Sigmoid colon (tissue), 7 donors: Measurements from ENCODE around the gene VPS33B. TPM values are rescaled to one million over a fixed set of nuclear protein-coding genes. Genes with fewer than 3 reads are reported as not detected.

Experiments
- DNase-seq: peaks from one replicate; pipeline ENCODE4 v3.0.0-alpha.2; 2019
- H3K27ac ChIP-seq, 4 donors: fragments of 200-600 bp; sonication (generic); one replicate each; pipeline ENCODE4 v1.5.1; 2016 to 2019; ENCODE audit warnings: mild to moderate bottlenecking in 1 of 4
- H3K27me3 ChIP-seq, 3 donors: fragments of 200-600 bp; sonication (generic); one replicate each; pipeline ENCODE4 v1.5.1; 2019; ENCODE audit warnings: mild to moderate bottlenecking in 1 of 3
- H3K36me3 ChIP-seq, 4 donors: fragments of 200-600 bp; sonication (generic); one replicate each; pipeline ENCODE4 v1.5.1; 2016 to 2019
- H3K4me1 ChIP-seq, 4 donors: fragments of 200-600 bp; sonication (generic); one replicate each; pipeline ENCODE4 v1.5.1; 2017 to 2019
- H3K4me3 ChIP-seq, 4 donors: fragments of 200-600 bp; sonication (generic); one replicate each; pipeline ENCODE4 v1.5.1; 2017 to 2019; ENCODE audit warnings: mild to moderate bottlenecking in 2 of 4, moderate library complexity in 1 of 4
- H3K9me3 ChIP-seq, 4 donors: fragments of 200-600 bp in 3 of 4; sonication (generic) in 3 of 4; one replicate each; pipeline versions ENCODE4 v1.5.1 to v1.6.1; 2013 to 2019
- EP300 ChIP-seq, 4 donors: sonication (generic); formaldehyde crosslinking; IDR thresholded peaks; one replicate each; pipeline ENCODE4 v1.6.1; 2017; ENCODE audit warnings: antibody characterized with exemption in 4 of 4
- POLR2A ChIP-seq, 2 donors: fragments of 450-650 bp; IDR thresholded peaks; one replicate each; pipeline ENCODE4 v1.6.1; 2016; ENCODE audit warnings: antibody characterized with exemption in 2 of 2, mild to moderate bottlenecking in 2 of 2, moderate library complexity in 2 of 2
- POLR2AphosphoS5 ChIP-seq, 4 donors: sonication (generic); formaldehyde crosslinking; IDR thresholded peaks; one replicate each; pipeline ENCODE4 v1.6.1; 2017; ENCODE audit warnings: antibody characterized with exemption in 4 of 4
- WGBS, 2 donors: extraction: QIAGEN DNeasy Blood & Tissue Kit; methylation state at CpG; one replicate each; pipeline ENCODE4 v1.1.7; 2013; 5-methylcytosine and 5-hydroxymethylcytosine counted together
- intact Hi-C: fragments of 100-400 bp; cut with DNase I; formaldehyde crosslinking; loops from one replicate; pipeline ENCODE4 v1.15.1; 2023
- polyA plus RNA-seq, 3 donors: library from polyadenylated mRNA; stranded (reverse); fragments of 200-250 nt; gene quantifications; one replicate each; pipeline ENCODE4 v1.2.3, GENCODE V29; 2013
- total RNA-seq, 4 donors: library from RNA; depleted of rRNA; stranded (reverse); fragments of >200 nt; gene quantifications; one replicate each; pipeline ENCODE4 v1.1.0, GENCODE V29; 2016
- TF ChIP-seq, protein P1 (sequence below), 4 experiments: fragments of 450-650 bp in 3 of 4; fragments of 200-600 bp in 1 of 4; IDR thresholded peaks; one replicate each; pipeline ENCODE4 v1.5.1; 2016 to 2019; ENCODE audit warnings: antibody characterized with exemption in 4 of 4, mild to moderate bottlenecking in 3 of 4, moderate library complexity in 2 of 4
- donor health status: healthy with polysubstance abuse.
- donor health status: Bipolar disorder and iron deficiency.
- donor health status: healthy.

VPS33B gene
- total and polyA plus RNA-seq, 7 donors: 6.6 to 13.4 (median 8.3) TPM

- H3K27me3 ChIP-seq: peaks cover 0 to 8% (median 0%) of the 10 kb centered on the region in 3 donors
- intact Hi-C loops: no loop called here
- 87 to 90% methylated on average over 2 of the region's 2 CpGs for WGBS, 2 donors
Measured at GRCh38 chr15:91068436-91068835, 46.0 kb upstream of the VPS33B start.

DNA sequence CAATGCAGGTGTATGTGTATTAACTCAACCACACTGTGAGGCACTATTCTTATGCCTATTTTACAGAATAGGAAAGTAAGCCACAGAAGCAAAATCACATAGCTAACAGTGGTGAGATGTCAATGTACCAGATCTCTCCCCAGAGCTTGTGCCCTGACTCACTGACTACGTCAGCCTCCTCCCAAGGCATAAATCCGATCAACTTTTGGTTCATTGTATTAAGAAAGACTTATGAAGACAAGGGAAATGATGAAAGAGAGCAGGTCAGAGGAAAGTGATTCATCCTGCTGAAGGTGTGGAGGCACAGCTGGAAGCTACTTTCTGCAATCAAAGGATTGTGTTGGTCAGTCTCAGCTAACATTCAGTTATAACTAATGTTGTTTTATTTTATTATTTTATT, 44.6 kb upstream of the VPS33B start:
- intact Hi-C loops: no loop called here
- no peak for DNase-seq
- TF ChIP-seq POLR2AphosphoS5 (IDR thresholded peaks at IDR 0.05) (no peak), EP300 (IDR thresholded peaks at IDR 0.05) (no peak), POLR2A (IDR thresholded peaks at IDR 0.05) (no peak)
- TF ChIP-seq, protein P1, sequence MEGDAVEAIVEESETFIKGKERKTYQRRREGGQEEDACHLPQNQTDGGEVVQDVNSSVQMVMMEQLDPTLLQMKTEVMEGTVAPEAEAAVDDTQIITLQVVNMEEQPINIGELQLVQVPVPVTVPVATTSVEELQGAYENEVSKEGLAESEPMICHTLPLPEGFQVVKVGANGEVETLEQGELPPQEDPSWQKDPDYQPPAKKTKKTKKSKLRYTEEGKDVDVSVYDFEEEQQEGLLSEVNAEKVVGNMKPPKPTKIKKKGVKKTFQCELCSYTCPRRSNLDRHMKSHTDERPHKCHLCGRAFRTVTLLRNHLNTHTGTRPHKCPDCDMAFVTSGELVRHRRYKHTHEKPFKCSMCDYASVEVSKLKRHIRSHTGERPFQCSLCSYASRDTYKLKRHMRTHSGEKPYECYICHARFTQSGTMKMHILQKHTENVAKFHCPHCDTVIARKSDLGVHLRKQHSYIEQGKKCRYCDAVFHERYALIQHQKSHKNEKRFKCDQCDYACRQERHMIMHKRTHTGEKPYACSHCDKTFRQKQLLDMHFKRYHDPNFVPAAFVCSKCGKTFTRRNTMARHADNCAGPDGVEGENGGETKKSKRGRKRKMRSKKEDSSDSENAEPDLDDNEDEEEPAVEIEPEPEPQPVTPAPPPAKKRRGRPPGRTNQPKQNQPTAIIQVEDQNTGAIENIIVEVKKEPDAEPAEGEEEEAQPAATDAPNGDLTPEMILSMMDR (IDR thresholded peaks at IDR 0.05): no peak
- Histone ChIP-seq H3K27ac (no peak overlapping the region), H3K4me1 (no peaks in the 10 kb centered on the region), H3K9me3 (no peaks in the 10 kb centered on the region), H3K27me3 (peaks cover 0 to 8% (median 0%) of the 10 kb centered on the region in 3 donors), H3K4me3 (no peak overlapping the region), H3K36me3 (no peaks in the 10 kb centered on the region)
- WGBS, 2 donors: 91 to 92% methylated on average over 2 of the region's 2 CpGs

More at GRCh38 chr15:91068436-91068835, 46.0 kb upstream of the VPS33B start:
- Histone ChIP-seq H3K36me3 (no peaks in the 10 kb centered on the region), H3K27ac (no peak overlapping the region), H3K4me3 (no peak overlapping the region), H3K9me3 (no peaks in the 10 kb centered on the region), H3K4me1 (no peaks in the 10 kb centered on the region)
- DNase-seq: no peak
- TF ChIP-seq EP300 (IDR thresholded peaks at IDR 0.05) (no peak), POLR2AphosphoS5 (IDR thresholded peaks at IDR 0.05) (no peak), POLR2A (IDR thresholded peaks at IDR 0.05) (no peak)
- TF ChIP-seq, protein P1 (IDR thresholded peaks at IDR 0.05): no peak

GRCh38 chr15:91065505-91065904, 43.1 kb upstream of the VPS33B start:
- intact Hi-C loops: no loop called here

GRCh38 chr15:91061997-91062396, 39.6 kb upstream of the VPS33B start:
- Histone ChIP-seq H3K4me3 (no peak overlapping the region), H3K9me3 (no peaks in the 10 kb centered on the region), H3K27me3 (peaks cover 0 to 25% (median 0%) of the 10 kb centered on the region in 3 donors), H3K36me3 (no peaks in the 10 kb centered on the region), H3K27ac (no peak overlapping the region), H3K4me1 (no peaks in the 10 kb centered on the region)
- no peak for DNase-seq
- TF ChIP-seq, protein P1 (IDR thresholded peaks at IDR 0.05): no peak
- no peak for TF ChIP-seq POLR2A (IDR thresholded peaks at IDR 0.05)
- no peak for TF ChIP-seq POLR2AphosphoS5 (IDR thresholded peaks at IDR 0.05)
- TF ChIP-seq EP300 (IDR thresholded peaks at IDR 0.05): no peak
- intact Hi-C loops: no loop called here
- WGBS, 2 donors: 66 to 83% methylated on average over 5 of the region's 5 CpGs

More at GRCh38 chr15:91065505-91065904, 43.1 kb upstream of the VPS33B start:
- no peak for DNase-seq
- TF ChIP-seq, protein P1 (IDR thresholded peaks at IDR 0.05): no peak
- TF ChIP-seq EP300 (IDR thresholded peaks at IDR 0.05): no peak
- no peak for TF ChIP-seq POLR2AphosphoS5 (IDR thresholded peaks at IDR 0.05)
- TF ChIP-seq POLR2A (IDR thresholded peaks at IDR 0.05): no peak
- WGBS, 2 donors: 78% methylated on average over 2 of the region's 2 CpGs
- no peaks in the 10 kb centered on the region for H3K36me3 ChIP-seq
- H3K27ac ChIP-seq: no peak overlapping the region
- H3K27me3 ChIP-seq: peaks cover 0 to 8% (median 0%) of the 10 kb centered on the region in 3 donors
- H3K9me3 ChIP-seq: no peaks in the 10 kb centered on the region
- H3K4me1 ChIP-seq: no peaks in the 10 kb centered on the region
- no peak overlapping the region for H3K4me3 ChIP-seq

- intact Hi-C loops: no loop called here
- WGBS, 2 donors: 89 to 91% methylated on average over 2 of the region's 2 CpGs
- Histone ChIP-seq H3K27me3 (peaks cover 0 to 31% (median 0%) of the 10 kb centered on the region in 3 donors), H3K9me3 (no peaks in the 10 kb centered on the region), H3K27ac (no peak overlapping the region), H3K4me3 (no peak overlapping the region), H3K36me3 (no peaks in the 10 kb centered on the region), H3K4me1 (peaks cover 0 to under 1% (median 0%) of the 10 kb centered on the region in 4 donors)
- TF ChIP-seq POLR2A (IDR thresholded peaks at IDR 0.05) (no peak), EP300 (IDR thresholded peaks at IDR 0.05) (no peak), POLR2AphosphoS5 (IDR thresholded peaks at IDR 0.05) (no peak)
- TF ChIP-seq, protein P1 (IDR thresholded peaks at IDR 0.05): no peak
- no peak for DNase-seq
Measured at GRCh38 chr15:91061230-91061629, 38.8 kb upstream of the VPS33B start.
